HCT116 (cell line): ENCODE results near the gene MTHFS. TPM values are rescaled to one million over a fixed set of nuclear protein-coding genes. Genes with fewer than 3 reads are reported as not detected.

Experiments used
- ATAC-seq: fragments of 200-7000 bp; cut with Tn5 transposase; 2 replicates; pipeline ENCODE4 v1.9.1; 2020; ENCODE audit warnings: mild to moderate bottlenecking, moderate library complexity
- BruUV-seq: library from RNA; stranded (reverse); fragments of 400-500 nt; replicated peaks from 2 replicates; lab custom pipeline; 2021; lab: Mats Ljungman, UMichigan
- CTCF ChIA-PET: fragments of 300-600 bp; sonication (Branson Sonifier 250); formaldehyde crosslinking; loops from one replicate; lab custom pipeline; 2021; ENCODE audit warnings: antibody characterized with exemption; lab: Charles Lee
- POLR2A ChIA-PET: fragments of 300-600, 350-600 bp; sonication (Branson Sonifier 250); formaldehyde crosslinking; loops from one replicate; lab custom pipeline; 2021; ENCODE audit warnings: antibody characterized with exemption; lab: Charles Lee
- RAD21 ChIA-PET, 2 experiments: fragments of 300-600 bp; sonication (Branson Sonifier 250); formaldehyde crosslinking; loops; one replicate each; lab custom pipeline; 2023; ENCODE audit warnings: low total read pairs in 2 of 2; ENCODE audit not compliant: uncharacterized antibody in 2 of 2, unreplicated experiment in 2 of 2, low non-redundant PET in 1 of 2; lab: Charles Lee
- DNase-seq: peaks from one replicate; pipeline ENCODE4 v3.0.0-alpha.2; 2010; ENCODE audit warnings: low read depth, low spot score
- H2AFZ ChIP-seq: fragments of 200-600 bp; shearing (Covaris generic), sonication (generic); 2 replicates; pipeline ENCODE4 v1.6.1; 2017; ENCODE audit warnings: low read depth, mixed run types, mixed read lengths, antibody characterized with exemption, low read length; ENCODE audit not compliant: poor library complexity, severe bottlenecking
- H3K27ac ChIP-seq: 2 replicates; pipeline ENCODE4 v1.5.1; 2012; ENCODE audit warnings: low read depth, low read length
- H3K27me3 ChIP-seq: fragments of 200-600 bp; sonication (generic); 2 replicates; pipeline ENCODE4 v1.6.1; 2016; ENCODE audit warnings: mixed run types, low read length, mixed read lengths; ENCODE audit not compliant: insufficient read depth
- H3K36me3 ChIP-seq, 2 experiments: fragments of 200-500 bp in 1 of 2; fragments of 200-600 bp in 1 of 2; sonication (Bioruptor generic) in 1 of 2; sonication (generic) in 1 of 2; 2 replicates each; pipeline versions ENCODE4 v1.5.1 to v1.6.1; 2014 to 2016; ENCODE audit warnings: low read length in 2 of 2, inconsistent platforms in 1 of 2, mixed read lengths in 1 of 2, mixed run types in 1 of 2; ENCODE audit not compliant: insufficient read depth in 2 of 2, control insufficient read depth in 1 of 2
- H3K4me1 ChIP-seq, 2 experiments: fragments of 200-600 bp in 1 of 2; sonication (generic) in 1 of 2; 2 replicates each; pipeline versions ENCODE4 v1.5.1 to v1.6.1; 2012 to 2017; ENCODE audit warnings: low read length in 2 of 2, inconsistent platforms in 1 of 2, mild to moderate bottlenecking in 1 of 2, mixed read lengths in 1 of 2, mixed run types in 1 of 2, moderate library complexity in 1 of 2; ENCODE audit not compliant: insufficient read depth in 2 of 2, control insufficient read depth in 1 of 2
- H3K4me2 ChIP-seq: fragments of 200-600 bp; sonication (generic); 2 replicates; pipeline ENCODE4 v1.6.1; 2017; ENCODE audit warnings: mixed run types, low read length, mixed read lengths
- H3K4me3 ChIP-seq, 2 experiments: fragments of 200-600 bp in 1 of 2; sonication (generic) in 1 of 2; replicated peaks in 1 of 2; 2 replicates each; pipeline ENCODE4 v1.5.1; 2011 to 2016; ENCODE audit warnings: low read length in 2 of 2, control low read depth in 1 of 2, low read depth in 1 of 2, mild to moderate bottlenecking in 1 of 2, mixed read lengths in 1 of 2, mixed run types in 1 of 2
- H3K79me2 ChIP-seq: fragments of 200-600 bp; sonication (generic); 2 replicates; pipeline ENCODE4 v1.6.1; 2017; ENCODE audit warnings: mild to moderate bottlenecking, mixed run types, low read length, moderate library complexity, mixed read lengths; ENCODE audit not compliant: insufficient read depth
- H3K9ac ChIP-seq: fragments of 200-600 bp; sonication (generic); 2 replicates; pipeline ENCODE4 v1.6.1; 2016; ENCODE audit warnings: low read length, mixed read lengths
- H3K9me2 ChIP-seq: fragments of 200-600 bp; sonication (generic), shearing (Covaris generic); 2 replicates; pipeline ENCODE4 v1.6.1; 2017; ENCODE audit warnings: mixed run types, mild to moderate bottlenecking, moderate library complexity; ENCODE audit not compliant: insufficient read depth
- H3K9me3 ChIP-seq, 2 experiments: fragments of 200-500 bp in 1 of 2; fragments of 200-600 bp in 1 of 2; sonication (Bioruptor generic) in 1 of 2; sonication (generic) in 1 of 2; 2 replicates each; pipeline ENCODE4 v1.6.1; 2014 to 2017; ENCODE audit warnings: low read length in 2 of 2, mixed read lengths in 2 of 2, inconsistent platforms in 1 of 2, low read depth in 1 of 2, mild to moderate bottlenecking in 1 of 2, mixed run types in 1 of 2, moderate library complexity in 1 of 2; ENCODE audit not compliant: control insufficient read depth in 1 of 2, insufficient read depth in 1 of 2
- H4K20me1 ChIP-seq: fragments of 200-600 bp; sonication (generic), shearing (Covaris generic); 2 replicates; pipeline ENCODE4 v1.6.1; 2017; ENCODE audit warnings: mixed run types, mild to moderate bottlenecking, moderate library complexity; ENCODE audit not compliant: insufficient read depth
- CEBPB ChIP-seq: IDR thresholded peaks from 2 replicates; pipeline ENCODE4 v1.6.1; 2012; ENCODE audit warnings: low read depth
- ELF1 ChIP-seq: IDR thresholded peaks from 2 replicates; pipeline ENCODE4 v1.6.1; 2012; ENCODE audit warnings: low read depth, borderline replicate concordance
- EZH2 ChIP-seq: fragments of 200-600 bp; sonication (generic); IDR thresholded peaks from 2 replicates; pipeline ENCODE4 v1.6.1; 2017; ENCODE audit warnings: antibody characterized with exemption, mixed run types
- EZH2phosphoT487 ChIP-seq: fragments of 200-600 bp; IDR thresholded peaks from 2 replicates; pipeline ENCODE4 v1.6.1; 2018; ENCODE audit warnings: antibody characterized with exemption, borderline replicate concordance
- POLR2AphosphoS5 ChIP-seq: IDR thresholded peaks from 2 replicates; pipeline ENCODE4 v1.6.1; 2011; ENCODE audit warnings: mild to moderate bottlenecking, low read depth, low read length, moderate library complexity
- TCF7L2 ChIP-seq: IDR thresholded peaks from 2 replicates; pipeline ENCODE4 v1.7.0; 2011; ENCODE audit warnings: borderline replicate concordance, inconsistent platforms; ENCODE audit not compliant: insufficient read depth, insufficient read length; ENCODE audit errors: extremely low read depth
- YY1 ChIP-seq: IDR thresholded peaks from 2 replicates; pipeline ENCODE4 v1.6.1; 2011; ENCODE audit warnings: low read length, low read depth, moderate library complexity, mild to moderate bottlenecking; ENCODE audit not compliant: insufficient replicate concordance; ENCODE audit errors: extremely low read depth
- ZNF274 ChIP-seq: fragments of 200-500 bp; sonication (Bioruptor generic); IDR thresholded peaks from 2 replicates; pipeline ENCODE4 v1.6.1; 2014; ENCODE audit warnings: mild to moderate bottlenecking, low read depth, low read length, inconsistent platforms
- intact Hi-C: fragments of 100-400 bp; cut with micrococcal nuclease; formaldehyde crosslinking; loops from 2 replicates; pipeline ENCODE4 v1.10.0; 2022
- total RNA-seq: library from RNA; stranded (reverse); gene quantifications from one replicate; pipeline ENCODE4 v1.2.1, GENCODE V29; 2021; ENCODE audit not compliant: unreplicated experiment
- TF ChIP-seq, protein P1 (sequence below): IDR thresholded peaks from 2 replicates; pipeline ENCODE4 v1.6.1; 2012; ENCODE audit warnings: low read depth
- TF ChIP-seq, protein P2 (sequence below): IDR thresholded peaks from 2 replicates; pipeline ENCODE4 v1.6.1; 2012

Gene MTHFS
- total RNA-seq, 1 experiment from 2014 or later: 30.5 TPM

DNA sequence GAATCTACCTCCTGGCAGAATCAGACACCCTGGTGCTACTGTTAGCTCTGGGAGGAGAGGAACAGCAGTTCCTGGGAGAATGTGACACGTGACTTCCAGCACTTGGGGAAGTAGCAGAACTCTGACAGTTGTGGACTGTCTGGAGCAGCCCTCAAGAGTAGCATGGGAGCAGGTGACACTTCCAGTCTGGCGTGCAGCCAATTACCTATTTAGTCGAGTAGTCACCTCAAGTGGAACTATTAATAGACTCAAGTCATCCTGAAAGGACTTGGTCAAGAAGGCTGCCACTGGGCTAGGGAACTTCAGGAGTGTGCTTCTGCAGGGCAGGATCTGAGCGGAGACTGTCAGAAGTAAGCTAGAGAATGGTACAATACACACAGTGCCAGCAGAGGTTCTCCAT, 62.3 kb downstream of the MTHFS start (continued):
- no peak for TF ChIP-seq ELF1
- TF ChIP-seq ZNF274: no peak
- no peak for TF ChIP-seq YY1
- TF ChIP-seq EZH2phosphoT487: no peak
- no peak for TF ChIP-seq CEBPB
- TF ChIP-seq POLR2AphosphoS5: no peak

DNA sequence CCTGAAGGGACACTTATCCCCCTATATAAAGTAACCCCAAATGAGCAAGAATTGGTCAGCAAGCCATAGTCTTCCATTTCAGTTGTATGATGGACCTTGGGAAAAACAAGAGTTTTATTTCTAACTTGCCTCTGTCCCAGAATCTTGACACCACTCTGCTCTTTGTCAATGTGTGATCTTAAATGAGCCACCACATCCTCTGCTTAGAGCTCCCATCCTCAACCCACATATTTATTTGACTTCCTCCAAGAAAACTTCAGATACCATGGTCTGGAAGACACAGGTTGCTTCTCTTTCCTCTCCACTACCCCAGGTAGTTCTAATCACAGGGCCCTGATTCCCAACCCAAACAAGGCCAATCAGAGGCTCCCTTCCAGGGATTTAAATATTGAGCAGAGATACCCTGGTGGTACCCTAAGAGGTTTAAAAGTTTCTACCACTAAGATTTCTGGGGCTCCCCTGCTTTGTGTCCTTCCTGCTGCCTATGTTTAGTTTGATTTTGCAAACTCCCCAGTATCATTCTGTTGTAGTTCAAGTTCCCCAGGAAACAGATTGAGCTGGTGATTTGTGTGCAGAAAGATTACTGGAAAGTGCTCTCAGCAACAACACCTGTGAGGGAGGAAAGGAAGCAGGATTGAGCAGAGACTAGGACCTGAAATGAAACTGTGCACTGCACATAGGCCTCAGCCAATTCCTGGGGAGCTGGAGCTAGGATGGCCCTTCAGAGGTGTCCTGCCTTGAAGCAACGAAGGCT, 64.3 kb downstream of the MTHFS start:
- Histone ChIP-seq H3K27ac (no peak overlapping the region), H3K79me2 (no peaks in the 10 kb centered on the region), H3K9me2 (no peaks in the 10 kb centered on the region), H3K4me3 (no peak overlapping the region), H3K27me3 (no peaks in the 10 kb centered on the region), H4K20me1 (no peaks in the 10 kb centered on the region), H3K9me3 (no peaks in the 10 kb centered on the region), H3K36me3 (no peaks in the 10 kb centered on the region), H3K4me2 (no peak overlapping the region), H2AFZ (no peak overlapping the region), H3K4me1 (peaks cover 0 to 5% of the 10 kb centered on the region in 2 experiments; a peak in 1 of 4 replicates), H3K9ac (no peak overlapping the region)
- DNase-seq (no peak), ATAC-seq (no peak)
- ChIA-PET POLR2A (no interaction called here), CTCF (interaction anchor here (1.0 to 1.4 kb wide), 2 partner anchors 18 to 21 kb away, joined by 3 read pairs; no protein-coding TSS in a partner anchor), RAD21 (no interaction called here)
- no TSS peak for BruUV-seq
- intact Hi-C loops: no loop called here
- TF ChIP-seq YY1 (no peak), EZH2 (no peak), ELF1 (no peak), POLR2AphosphoS5 (no peak), TCF7L2 (no peak), CEBPB (no peak)
- TF ChIP-seq, protein P1, sequence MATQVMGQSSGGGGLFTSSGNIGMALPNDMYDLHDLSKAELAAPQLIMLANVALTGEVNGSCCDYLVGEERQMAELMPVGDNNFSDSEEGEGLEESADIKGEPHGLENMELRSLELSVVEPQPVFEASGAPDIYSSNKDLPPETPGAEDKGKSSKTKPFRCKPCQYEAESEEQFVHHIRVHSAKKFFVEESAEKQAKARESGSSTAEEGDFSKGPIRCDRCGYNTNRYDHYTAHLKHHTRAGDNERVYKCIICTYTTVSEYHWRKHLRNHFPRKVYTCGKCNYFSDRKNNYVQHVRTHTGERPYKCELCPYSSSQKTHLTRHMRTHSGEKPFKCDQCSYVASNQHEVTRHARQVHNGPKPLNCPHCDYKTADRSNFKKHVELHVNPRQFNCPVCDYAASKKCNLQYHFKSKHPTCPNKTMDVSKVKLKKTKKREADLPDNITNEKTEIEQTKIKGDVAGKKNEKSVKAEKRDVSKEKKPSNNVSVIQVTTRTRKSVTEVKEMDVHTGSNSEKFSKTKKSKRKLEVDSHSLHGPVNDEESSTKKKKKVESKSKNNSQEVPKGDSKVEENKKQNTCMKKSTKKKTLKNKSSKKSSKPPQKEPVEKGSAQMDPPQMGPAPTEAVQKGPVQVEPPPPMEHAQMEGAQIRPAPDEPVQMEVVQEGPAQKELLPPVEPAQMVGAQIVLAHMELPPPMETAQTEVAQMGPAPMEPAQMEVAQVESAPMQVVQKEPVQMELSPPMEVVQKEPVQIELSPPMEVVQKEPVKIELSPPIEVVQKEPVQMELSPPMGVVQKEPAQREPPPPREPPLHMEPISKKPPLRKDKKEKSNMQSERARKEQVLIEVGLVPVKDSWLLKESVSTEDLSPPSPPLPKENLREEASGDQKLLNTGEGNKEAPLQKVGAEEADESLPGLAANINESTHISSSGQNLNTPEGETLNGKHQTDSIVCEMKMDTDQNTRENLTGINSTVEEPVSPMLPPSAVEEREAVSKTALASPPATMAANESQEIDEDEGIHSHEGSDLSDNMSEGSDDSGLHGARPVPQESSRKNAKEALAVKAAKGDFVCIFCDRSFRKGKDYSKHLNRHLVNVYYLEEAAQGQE: no peak
- TF ChIP-seq, protein P2, sequence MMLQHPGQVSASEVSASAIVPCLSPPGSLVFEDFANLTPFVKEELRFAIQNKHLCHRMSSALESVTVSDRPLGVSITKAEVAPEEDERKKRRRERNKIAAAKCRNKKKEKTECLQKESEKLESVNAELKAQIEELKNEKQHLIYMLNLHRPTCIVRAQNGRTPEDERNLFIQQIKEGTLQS: no peak
